ENCODE measurements around the gene ZNF536. TPM values are rescaled to one million over a fixed set of nuclear protein-coding genes. Genes with fewer than 3 reads are reported as not detected.

Gene ZNF536
- total RNA-seq, 6 experiments from 2014 or later = 0.25 TPM; not detected in 5

DNA sequence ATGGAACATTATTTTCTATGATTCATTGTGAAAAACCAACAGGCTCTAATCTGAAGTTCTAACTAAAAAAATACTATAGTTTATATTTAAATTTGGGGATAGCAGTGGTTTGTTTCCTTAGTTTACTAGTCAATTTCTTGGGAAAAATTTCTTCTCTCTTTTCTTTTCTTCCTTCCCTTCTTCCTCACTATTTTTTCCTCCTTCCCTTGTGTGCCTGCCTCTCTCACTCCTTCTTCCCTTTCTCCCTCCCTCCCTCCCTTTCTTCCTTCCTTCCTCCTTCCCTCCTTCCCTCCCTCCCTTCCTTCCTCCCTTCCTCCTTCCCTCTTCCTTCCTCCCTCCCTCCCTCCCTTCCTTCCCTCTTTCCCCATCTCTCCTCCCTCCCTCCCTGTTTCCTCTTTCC is 226.5 kb downstream of the ZNF536 start:
- no peak for ATAC-seq
- intact Hi-C loops (cut with DNase I) = no loop called here
- Histone ChIP-seq H3K4me3 (no peak overlapping the region), H3K9me3 (no peaks in the 10 kb centered on the region), H3K36me3 (no peaks in the 10 kb centered on the region), H3K27ac (no peak overlapping the region), H3K4me1 (no peaks in the 10 kb centered on the region), H3K27me3 (peaks cover 0 to 6% of the 10 kb centered on the region in 2 donors)
- DNase-seq = no peak
- TF ChIP-seq, protein P1, sequence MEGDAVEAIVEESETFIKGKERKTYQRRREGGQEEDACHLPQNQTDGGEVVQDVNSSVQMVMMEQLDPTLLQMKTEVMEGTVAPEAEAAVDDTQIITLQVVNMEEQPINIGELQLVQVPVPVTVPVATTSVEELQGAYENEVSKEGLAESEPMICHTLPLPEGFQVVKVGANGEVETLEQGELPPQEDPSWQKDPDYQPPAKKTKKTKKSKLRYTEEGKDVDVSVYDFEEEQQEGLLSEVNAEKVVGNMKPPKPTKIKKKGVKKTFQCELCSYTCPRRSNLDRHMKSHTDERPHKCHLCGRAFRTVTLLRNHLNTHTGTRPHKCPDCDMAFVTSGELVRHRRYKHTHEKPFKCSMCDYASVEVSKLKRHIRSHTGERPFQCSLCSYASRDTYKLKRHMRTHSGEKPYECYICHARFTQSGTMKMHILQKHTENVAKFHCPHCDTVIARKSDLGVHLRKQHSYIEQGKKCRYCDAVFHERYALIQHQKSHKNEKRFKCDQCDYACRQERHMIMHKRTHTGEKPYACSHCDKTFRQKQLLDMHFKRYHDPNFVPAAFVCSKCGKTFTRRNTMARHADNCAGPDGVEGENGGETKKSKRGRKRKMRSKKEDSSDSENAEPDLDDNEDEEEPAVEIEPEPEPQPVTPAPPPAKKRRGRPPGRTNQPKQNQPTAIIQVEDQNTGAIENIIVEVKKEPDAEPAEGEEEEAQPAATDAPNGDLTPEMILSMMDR (IDR thresholded peaks at IDR 0.05) = no peak
- TF ChIP-seq POLR2A (IDR thresholded peaks at IDR 0.05) = no peak

DNA sequence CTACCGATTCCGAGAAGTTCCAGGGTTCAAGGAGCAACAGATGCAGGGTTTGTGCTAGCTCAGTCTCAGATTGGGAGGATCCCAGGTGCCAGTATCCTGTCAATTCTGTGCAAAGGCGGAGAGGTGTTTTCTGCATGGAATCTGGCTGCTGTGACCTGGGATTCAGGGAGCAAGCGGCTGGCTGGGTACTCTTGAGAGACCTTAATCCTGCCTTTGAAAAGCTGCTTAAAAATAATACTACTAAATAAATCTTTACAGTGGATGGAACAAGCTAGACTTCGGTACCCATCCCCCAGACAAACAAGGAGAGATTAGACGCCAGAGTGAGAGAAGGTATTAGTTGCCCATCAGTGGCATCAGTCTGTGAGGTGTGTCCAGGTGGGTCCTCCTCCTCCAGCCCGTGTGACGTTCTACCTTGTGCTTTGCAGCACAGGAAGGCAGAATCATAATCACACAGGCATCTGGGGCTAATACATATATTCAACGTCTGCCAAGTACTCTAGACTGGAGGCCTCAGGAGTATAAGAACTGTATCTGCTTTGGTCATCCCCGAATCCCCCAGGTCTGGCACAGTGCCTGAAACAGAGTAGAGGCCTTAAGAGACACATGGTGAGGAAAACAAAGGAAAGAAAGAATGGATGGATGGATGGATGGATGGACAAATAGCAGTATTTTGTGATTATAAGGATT is 230.6 kb downstream of the ZNF536 start:
- WGBS (ENCODE audit: insufficient coverage, low coverage, low lambda C conversion rate, missing lambda C conversion rate) = 50% methylated on average over 9 of the region's 10 CpGs
- TF ChIP-seq, protein P1 (IDR thresholded peaks at IDR 0.05) = no peak
- no peak for TF ChIP-seq POLR2A (IDR thresholded peaks at IDR 0.05)
- H3K9me3 ChIP-seq = no peaks in the 10 kb centered on the region
- DNase-seq (no peak), ATAC-seq (no peak)
- no peak overlapping the region for H3K4me3 ChIP-seq
- H3K27ac ChIP-seq = no peak overlapping the region
- peaks cover 0 to 6% of the 10 kb centered on the region in 2 donors for H3K27me3 ChIP-seq
- intact Hi-C loops (cut with DNase I) = no loop called here
- H3K36me3 ChIP-seq = no peaks in the 10 kb centered on the region
- H3K4me1 ChIP-seq = no peaks in the 10 kb centered on the region

DNA sequence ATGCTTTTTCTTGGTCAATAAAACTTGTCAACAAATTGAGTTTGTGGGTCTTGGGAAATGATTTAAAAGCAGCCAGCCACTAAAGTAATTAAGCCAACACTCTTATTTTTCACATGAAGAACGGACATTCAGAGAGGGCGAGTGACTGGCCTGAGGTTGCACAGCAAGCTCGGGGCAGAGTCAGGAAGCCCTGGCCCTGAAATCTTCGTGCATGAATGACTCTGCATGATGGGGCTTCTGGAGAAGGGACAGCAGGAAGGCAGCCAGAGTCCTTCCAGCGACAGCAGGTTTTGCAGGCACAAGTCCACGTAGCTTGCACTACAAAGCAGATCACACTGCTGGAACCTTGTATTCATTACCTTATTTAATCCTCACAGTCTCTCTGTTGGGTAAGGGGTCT is 232.5 kb downstream of the ZNF536 start:
- Histone ChIP-seq H3K27me3 (peaks cover 0 to 6% of the 10 kb centered on the region in 2 donors), H3K27ac (no peak overlapping the region), H3K4me3 (no peak overlapping the region), H3K4me1 (no peaks in the 10 kb centered on the region), H3K9me3 (no peaks in the 10 kb centered on the region), H3K36me3 (no peaks in the 10 kb centered on the region)
- 55% methylated on average over 5 of the region's 6 CpGs for WGBS (ENCODE audit: insufficient coverage, low coverage, low lambda C conversion rate, missing lambda C conversion rate)
- ATAC-seq (no peak), DNase-seq (no peak)
- intact Hi-C loops (cut with DNase I) = no loop called here
- TF ChIP-seq, protein P1 (IDR thresholded peaks at IDR 0.05) = no peak
- no peak for TF ChIP-seq POLR2A (IDR thresholded peaks at IDR 0.05)

DNA sequence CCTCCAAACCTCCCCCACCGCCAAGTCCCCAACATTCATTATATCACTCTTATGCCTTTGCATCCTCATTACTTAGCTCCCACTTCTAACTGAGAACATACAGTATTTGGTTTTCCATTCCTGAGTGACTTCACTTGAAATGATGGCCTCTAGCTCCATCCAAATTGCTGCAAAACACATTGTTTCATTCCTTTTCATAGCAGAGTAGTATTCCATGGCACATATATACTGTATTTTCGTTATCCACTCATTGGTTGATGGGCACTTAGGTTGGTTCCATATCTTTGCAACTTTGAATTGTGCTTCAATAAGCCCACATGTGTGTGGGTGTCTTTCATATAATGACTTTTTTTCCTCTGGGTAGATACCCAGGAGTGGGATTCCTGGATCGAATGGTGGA is 233.1 kb downstream of the ZNF536 start:
- no peak overlapping the region for H3K4me3 ChIP-seq
- H3K36me3 ChIP-seq = no peaks in the 10 kb centered on the region
- H3K4me1 ChIP-seq = no peaks in the 10 kb centered on the region
- 70% methylated on average over 2 of the region's 3 CpGs for WGBS (ENCODE audit: insufficient coverage, low coverage, low lambda C conversion rate, missing lambda C conversion rate)
- H3K27ac ChIP-seq = no peak overlapping the region
- ATAC-seq (no peak), DNase-seq (no peak)
- no peaks in the 10 kb centered on the region for H3K9me3 ChIP-seq
- TF ChIP-seq, protein P1 (IDR thresholded peaks at IDR 0.05) = no peak
- TF ChIP-seq POLR2A (IDR thresholded peaks at IDR 0.05) = no peak
- intact Hi-C loops (cut with DNase I) = no loop called here
- no peaks in the 10 kb centered on the region for H3K27me3 ChIP-seq

All from right lobe of liver (tissue), 6 donors.